NCI-H510A treated with DMSO at 0.1 percent for 48 hours (cell line): ENCODE data around the gene NT5M.

Experiments used
- DNase-seq: peaks from one replicate; lab custom pipeline; 2025; lab: John Stamatoyannopoulos, UW

NT5M gene

DNA sequence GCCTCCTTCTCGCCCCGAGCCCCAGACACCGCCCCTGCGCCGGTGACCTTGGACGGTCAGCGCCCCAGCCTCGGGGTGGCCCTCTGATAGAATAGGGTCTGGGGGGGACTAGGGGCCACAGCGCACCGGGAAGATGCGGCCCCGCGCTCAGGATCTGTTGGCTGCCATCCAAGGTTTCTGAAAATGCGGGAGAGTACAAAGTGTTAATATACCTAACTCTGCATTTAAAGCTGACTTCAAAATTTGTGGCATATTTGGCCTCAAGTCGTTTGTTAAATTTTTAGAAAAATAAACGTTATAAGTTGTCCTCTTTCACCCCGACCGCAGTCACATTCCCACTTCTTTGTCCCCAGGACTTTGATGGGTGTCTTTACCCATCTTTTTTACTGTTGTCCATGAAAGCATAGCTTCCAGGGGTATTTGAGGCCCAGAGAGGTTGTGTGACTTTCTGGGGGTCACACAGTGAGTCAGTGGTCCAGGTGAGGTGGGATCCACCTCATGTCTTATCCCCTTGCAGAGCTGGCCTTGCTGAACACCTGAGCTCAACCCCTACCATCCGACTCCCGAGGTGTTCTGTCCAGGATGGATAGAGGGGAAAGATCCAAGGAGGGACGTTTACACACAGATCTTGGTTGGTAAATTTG is 796 bp downstream of the NT5M start:
- no peak for DNase-seq

DNA sequence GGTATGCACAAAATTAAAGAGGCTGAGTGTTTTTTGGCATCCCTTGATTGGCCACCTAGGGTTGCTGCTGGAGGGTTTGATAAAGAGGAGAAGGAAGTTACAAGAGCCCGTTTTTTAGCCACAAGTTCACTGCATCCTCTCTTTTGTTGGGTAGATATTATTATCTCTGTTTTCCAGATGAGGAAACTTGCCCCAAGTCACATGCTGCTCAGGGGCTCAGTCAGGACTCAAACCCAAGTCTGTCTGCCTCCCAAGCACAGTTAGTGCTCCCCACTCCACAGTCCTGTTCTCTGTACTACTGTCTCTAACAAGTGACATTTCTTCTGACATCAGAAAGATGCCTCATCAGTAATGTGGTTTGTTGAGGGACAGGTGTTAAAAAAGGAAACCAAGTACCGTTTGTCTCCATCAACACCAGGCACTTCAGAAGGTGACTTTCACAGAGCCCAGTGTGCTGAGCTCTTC is 1.4 kb downstream of the NT5M start:
- no peak for DNase-seq

DNA sequence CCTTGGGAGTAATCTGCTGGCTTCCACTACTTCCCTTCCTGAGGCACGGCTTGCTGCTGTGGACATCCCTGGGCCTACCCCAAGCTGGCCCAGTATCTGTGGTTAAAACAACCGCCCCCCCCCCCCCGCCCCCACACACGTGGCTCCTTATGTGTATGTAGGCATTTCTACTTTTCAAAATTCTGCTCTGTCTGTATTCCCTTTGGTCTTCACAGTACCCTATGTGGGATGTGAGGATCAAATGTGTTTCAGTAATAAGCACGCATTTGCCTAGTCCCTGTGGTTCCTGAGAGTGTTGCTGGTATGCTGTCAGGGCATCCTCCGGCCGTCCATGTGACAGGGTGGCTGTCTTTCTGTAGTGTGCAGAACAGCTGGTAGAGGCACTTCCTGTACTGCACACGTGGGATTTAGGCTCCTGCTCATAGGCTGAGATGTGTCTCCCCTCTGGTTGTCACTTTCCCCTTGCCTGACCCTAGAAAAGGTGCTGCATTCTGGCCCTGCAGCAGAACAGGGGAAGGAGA is 2.2 kb downstream of the NT5M start:
- peak; percentile 62 for DNase-seq

DNA sequence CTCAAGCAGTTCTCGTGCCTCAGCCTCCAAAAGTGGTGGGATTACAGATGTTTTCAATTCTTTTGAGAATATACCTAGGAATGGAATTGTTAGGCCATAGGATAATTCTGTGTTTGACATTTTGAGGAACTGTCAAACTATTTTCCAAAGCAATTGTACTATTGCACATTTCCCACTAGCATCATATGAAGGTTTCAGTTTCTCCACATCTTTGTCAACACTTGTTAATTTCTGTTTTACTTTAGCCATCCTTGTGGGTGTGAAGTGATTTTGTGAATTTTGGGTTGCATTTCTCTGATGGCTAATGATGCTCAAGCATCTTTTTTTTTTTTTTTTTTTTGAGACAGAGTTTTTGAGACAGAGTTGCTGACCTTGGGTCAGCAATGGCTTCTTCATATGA is 6.2 kb downstream of the NT5M start:
- no peak for DNase-seq

DNA sequence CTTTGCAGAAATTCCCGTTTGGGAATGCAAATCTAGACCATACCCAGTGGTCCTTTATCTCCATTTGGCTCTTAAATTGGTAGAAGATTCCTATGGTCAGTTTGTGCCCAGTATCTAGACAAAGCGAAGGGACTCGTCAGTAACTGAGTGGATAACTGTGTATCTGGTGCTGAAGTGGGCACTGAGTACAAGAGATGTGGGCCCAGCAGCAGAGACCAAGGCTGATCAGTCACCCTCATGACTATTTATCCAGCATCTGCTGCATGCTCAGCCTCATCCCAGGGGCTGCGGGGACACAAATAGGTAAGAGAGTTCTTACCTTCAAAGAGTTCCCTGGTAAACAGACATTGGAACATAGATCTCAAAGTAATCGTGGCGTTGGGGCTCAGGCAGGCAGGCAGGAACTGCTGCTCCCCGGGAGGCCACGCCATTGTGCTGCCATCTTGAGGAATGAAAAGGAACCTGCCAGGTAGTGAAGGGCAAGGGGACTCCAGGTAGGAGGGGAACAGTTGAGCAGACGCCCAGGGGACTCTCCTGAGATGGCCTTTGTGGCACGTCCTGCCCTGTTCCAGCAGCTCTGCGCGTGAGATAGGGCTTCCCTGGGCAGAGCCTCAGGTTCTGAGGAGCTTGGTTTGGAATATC is 10.3 kb downstream of the NT5M start:
- DNase-seq: peak; percentile 69

DNA sequence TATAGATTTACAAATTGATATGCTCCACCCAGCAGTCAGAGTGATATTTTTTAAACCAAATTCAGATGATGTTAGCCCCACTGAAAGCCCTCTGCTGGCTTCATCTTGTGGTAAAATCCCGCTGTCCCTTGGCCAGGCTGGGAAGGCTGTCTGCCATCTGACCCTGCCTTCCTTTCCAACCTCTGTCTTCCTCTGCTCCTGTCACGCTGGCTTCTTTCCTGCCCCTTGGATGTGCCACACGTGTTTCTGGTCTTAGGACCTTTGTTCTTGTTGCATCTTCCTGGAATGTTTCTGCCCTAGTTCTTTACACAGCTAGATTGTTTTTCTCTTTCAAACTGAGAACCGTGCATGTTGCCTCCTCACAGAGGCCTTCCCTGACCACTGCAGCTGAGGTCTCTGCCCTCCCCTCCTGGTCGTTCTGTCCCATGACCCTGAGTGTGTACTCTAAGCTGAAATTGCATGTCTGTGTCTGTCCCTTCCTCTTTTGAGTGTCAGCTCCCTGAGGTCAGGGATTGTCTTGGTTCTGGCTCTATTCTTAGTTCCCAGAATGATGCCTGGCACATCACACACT is 11.4 kb downstream of the NT5M start:
- no peak for DNase-seq

DNA sequence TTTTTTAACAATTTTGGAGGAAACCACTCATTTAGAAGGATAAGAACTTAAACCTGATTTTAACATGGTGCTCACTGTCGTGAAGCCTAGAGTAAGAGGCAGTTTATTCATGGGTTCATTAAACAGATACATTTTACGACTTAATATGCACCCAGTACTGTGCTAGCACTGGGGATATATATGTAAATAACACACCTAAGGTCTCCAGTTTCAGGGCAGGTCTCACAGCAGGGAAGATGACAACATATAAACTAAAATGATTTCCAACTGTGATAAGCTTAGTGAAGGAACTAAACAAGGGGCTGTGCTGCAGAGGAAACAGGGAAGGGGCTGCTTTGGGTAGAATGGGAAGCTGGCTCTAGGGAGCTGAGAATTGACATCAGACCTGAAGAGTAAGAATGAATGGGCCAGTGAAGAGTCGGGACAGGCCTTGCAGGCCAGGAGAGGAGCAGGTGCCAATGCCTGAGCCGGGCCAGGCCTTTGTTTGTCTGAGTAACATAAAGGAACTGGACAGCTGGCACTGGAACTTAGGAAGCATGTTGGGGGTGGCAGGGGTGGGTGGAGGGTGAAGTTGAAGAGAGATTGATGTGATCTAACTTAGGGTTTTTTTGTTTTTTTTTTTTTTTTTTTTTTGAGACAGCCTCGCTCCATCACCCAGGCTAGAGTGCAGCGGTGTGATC is 12.1 kb downstream of the NT5M start:
- peak; percentile 49 for DNase-seq

DNA sequence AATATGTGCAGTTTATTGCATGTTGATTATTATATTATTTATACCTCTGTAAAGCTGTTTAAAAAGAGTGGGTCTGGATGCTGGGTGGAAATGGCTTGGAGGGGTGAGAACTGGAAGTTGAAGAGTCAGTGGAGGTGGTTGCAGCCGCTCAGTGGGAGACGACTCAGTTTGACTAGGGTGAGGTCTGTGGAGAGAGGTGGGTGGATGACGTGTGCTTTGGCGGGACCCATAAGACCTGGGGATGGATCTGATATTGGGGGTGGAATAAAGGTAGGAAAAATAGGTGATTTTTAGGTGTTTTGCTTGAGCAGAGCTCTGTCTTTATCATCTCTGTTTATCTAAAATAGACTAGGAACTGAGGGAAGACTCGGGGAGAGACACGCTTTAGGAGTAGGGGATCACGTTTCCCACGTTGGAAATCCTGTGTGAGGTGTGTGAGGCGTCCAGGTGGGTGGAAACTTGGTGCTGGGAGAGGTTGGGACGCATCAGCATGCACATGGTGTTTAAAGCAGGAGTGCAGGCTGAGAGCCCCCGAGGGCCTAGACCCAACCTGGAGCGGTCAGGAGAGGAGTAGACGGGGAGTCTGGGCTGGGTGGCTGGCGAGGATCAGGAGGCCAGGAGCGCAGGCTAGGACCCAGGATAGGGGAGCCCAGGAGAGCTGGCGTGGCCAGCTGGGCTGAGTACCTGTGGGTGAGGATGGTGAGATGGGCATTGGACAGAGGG is 17.2 kb downstream of the NT5M start:
- DNase-seq: no peak

DNA sequence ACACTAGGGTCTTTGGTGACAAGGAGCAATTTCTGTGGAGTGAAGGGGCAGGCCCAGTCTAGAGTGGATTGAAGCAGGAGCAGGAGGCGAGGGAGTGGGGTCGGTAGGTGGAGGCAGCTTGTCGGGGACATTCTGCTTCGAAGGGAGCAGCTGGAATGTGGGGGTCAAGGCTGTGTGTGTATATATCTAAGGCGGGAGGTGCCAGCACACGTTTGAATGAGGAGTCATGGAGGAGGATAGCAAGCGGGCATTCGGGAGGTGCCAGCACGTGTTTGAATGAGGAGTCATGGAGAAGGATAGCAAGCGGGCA is 17.7 kb downstream of the NT5M start:
- DNase-seq: no peak

DNA sequence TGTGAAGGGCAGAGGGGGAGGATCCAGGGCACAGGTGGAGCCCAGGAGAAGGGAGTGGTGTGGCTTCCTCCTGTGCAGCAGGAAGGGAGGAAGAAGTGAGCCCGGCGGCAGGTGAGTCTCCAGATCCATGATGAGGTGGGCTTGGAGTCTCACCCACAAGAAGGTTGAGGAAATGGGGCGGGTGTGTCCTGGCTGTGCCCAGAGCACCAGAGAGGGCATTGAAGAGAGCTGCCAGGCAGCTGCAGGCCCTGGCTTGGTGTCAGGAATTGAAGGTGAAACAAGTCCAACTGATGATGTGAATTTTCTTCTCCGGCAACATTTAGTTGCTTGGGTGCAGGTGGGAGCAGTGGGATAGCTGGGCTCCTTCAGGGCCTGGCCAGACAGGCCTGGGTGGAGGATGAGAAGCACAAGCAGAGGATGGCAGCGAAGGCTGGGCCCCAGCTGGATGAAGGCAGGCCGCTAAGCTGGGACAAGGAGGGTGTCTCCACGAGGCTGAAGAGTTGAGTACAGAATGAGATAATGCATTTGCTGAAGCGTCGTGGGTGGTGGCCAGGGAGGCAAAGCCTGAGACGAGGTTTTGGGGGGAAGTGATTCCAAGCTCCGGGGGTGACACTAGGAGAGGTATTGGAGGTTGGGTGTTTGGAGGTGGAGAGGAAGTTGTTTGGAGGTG is 18.3 kb downstream of the NT5M start:
- no peak for DNase-seq

DNA sequence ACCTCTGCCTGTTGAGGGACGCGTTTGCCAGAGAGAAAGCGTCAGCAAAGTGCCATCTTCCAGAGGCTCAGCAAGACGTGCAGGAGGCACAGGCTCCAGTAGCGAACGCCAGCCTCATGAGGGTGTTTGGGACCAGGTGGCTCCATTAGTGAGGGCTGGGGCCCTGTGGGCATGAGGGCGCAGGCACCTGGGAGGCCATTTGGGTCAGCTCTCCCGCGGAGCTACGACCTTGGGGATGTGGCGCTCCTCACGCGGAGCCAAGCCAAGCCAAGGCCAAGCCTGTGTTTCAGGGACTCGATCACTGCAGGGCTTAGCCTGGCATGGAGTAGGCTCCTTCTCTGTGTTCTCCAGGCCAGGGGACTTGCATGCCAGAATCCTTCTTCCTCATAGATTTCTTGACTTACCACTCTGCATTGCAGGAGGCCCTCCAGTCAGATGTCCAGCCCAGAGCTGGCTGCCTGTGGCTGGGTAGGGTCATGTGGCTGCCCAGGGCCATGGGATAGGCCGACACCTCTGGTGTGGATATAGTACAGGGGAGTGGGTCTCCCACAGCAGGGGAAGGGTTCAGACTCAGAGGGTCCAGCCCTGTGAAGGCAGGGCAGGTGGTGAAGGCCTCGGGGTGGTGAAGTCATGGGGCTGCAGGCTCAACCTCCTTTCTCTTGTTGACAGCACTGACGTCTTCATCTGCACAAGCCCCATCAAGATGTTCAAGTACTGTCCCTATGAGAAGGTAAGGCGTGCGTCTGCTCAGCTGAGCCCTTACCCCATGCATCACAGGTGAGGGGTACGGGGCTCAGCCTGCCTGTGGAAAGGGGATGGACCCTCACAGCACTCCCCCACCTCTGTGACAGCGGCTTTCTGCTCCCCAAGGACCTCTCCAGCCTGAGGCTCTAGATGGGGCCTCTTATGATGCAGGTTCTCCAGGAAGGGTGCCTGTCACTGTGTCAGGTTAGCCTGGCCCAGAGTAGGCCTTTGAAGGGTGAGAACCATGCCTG is 19.6 kb downstream of the NT5M start:
- no peak for DNase-seq

DNA sequence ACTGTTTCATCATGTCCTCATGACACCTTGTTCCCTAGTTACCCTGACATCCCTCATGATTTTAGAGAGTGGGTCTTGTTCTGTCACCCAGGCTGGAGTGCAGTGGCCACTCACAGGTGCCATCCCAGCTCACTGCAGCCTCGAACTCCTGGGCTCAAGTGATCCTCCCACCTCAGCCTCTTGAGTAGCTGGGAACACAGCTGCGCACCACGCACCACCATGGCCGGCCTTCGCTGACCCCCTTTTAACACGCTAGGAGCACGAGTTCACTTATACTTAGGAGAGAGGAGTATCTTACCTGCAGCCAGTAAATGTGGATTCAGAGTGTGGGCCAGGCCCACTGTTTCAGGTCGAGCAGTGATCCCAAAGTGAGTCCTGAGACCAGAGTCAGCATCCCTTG is 21.4 kb downstream of the NT5M start:
- no peak for DNase-seq

DNA sequence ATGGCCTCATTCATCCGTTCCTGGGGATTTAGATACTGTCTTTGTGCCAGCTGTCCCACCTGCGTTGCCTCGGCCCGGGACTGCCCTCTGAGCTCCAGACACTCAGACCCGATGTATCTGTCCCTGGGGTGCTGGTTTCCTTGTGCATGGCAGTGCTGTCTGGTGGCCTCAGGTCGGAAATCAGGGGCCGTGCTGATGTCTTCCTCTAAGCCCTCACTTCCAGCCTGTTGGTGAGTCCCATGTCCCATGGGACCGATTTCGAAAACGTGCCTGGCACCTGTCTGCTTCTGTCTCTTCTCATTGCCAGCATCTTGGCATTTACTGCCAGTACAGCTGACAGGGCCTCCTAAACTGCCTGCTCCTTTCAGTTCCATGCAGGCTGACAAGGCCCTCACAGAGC is 22.1 kb downstream of the NT5M start:
- DNase-seq: no peak

DNA sequence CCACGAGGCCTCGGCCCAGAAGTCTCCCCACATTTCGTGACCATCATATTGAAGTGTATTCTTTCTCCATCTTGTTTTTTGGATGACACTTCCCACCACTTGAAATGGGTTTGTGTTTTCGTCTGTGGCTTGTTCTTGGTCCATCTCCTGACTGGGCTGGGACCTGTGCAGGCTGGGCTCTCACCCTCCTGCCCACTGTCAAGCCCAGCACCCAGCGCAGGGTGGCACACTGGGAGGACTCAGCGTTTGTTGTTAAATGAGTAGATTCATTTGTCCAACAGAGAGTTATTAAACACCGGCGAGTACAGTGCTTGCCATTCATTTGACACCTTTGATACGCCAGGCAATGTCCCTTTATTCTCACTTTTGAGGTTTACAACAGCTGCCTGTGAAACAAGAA is 22.6 kb downstream of the NT5M start:
- no peak for DNase-seq

DNA sequence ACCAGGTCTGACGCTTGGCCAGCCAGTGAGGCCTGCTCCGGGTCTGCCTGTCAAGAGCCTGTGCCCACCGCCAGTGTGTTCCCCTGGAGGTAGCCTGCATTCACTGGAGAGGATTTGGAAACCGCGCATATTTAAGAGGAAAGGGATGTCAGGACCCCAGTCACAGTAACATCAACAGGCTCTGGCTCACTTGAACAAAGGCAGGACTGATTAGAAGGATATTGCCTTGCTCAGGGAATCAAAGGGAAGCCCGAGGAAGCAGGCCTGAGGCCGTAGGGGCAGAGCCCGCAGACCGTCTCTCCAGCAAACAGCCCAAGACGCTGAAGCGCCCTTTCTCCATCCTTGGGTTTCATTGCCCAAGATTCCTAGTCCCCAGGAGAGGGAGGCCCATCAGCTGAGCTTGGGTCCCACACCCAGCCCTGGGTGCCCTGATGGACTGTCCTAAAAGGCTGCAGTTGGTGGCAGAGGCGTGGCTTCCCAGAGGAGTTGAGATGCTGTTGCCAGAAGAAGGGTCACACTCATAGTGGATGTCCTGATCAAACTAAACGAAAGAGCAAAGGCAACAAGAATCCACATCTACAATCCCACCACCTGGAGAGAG is 23.2 kb downstream of the NT5M start:
- DNase-seq: no peak

DNA sequence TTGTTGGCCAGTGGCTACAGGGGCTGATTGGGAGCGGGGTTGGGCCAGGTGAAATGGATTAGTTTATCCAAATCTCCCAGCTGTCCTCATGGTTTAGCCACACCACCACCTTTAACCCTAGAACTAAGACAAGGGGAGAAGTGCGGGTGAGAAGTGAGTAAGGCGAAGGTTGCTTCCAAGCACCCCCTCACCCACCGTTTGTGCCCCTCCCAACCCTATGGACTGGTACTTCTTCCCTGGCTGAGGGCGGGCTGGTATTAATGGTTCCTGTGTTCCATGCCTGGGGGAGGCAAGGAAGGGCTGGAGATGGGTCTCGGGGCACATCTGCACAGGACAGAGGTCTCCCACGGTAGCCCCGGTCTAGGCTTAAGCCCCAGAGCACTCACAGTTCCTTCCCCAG is 25.1 kb downstream of the NT5M start:
- DNase-seq: no peak

DNA sequence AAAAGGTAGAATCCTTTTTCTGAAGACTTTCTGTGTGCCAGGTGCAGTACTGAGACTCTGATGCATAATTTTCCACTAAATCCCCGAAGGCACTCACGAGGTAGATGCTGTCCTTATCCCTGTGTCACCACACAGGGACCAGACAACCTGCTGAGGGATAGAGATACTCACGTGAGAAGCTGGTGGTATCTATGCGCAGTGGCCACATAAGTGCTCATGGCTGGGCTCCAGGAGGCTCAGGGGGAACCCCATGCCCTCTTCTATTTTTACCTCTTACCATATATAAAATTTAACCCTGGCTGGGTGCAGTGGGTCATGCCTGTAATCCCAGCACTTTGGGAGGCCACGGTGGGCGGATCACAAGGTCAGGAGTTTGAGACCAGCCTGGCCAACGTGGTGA is 38.3 kb downstream of the NT5M start:
- DNase-seq: no peak

DNA sequence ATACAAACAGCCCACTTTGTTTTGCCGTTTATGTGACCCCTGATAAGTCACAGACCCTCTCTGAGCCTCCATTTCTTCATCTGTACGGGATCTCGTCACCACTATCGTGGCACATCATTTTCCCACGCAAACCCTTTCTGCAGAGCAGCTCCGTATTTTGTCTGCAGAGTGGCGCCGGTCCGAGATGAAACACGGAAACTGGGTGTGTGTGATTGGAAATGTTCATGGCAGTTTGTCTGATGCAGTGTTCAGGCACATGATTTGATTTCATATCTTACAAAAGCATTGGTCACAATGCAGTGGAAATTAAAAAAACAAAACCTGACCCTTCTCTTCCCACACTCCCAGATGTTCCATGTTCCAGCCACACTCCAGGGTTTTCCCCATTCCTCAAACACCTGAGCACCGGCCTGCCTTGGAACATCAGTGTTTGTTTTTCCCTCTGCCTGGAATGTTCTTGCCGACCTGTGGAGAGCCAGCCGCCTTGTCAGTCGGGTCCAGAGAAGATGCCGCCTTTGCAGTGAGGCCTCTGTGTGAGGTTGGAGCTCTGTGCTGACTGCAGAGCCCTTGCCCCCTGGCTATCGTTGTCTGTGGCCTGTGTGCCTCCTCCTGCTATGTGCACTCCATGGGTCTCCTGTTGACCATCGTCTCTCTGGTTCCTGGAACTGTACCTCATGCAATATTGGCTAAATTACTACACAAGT is 39.2 kb downstream of the NT5M start:
- DNase-seq: no peak

DNA sequence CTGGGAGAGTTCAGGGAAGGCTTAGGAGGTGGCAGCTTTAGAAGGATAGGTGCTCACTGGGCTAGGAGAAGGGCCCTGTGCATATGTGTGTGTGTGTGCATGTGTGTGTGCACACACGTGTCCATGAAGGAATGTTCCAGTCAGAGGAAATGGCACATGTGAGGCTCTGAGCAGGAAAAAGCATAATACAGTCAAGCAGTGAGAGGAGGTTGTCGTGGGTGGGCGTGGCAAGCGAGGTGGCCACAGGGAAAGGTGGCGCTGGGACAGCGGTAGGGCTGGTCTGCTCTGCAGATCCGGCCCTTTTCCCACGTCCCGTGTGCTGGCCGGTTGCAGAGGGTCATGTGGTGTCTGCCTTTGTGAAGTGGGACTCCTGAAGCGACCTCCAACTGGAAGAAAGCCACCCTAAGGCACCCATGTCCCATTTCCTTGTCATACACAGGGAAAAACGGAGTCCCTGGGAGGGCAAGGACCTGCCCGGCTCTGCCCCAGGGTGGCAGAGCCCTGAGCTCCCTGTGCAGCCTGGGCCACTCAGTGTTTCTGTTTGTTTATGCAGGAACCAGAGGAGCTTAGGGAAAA is 40.1 kb downstream of the NT5M start:
- no peak for DNase-seq
